Ovary (tissue), 9 donors: ENCODE results near the gene TDO2. TPM values are rescaled to one million over a fixed set of nuclear protein-coding genes. Genes with fewer than 3 reads are reported as not detected.

ENCODE experiments used
- DNase-seq, 5 donors: peaks; one replicate each; pipeline ENCODE4 v3.0.0-alpha.2; 2019 to 2020
- H3K27ac ChIP-seq, 2 donors: fragments of 200-600 bp; one replicate each; pipeline versions ENCODE4 v1.5.1 to v1.8.0; 2019 to 2022
- H3K27me3 ChIP-seq: fragments of 200-600 bp; one replicate; pipeline ENCODE4 v1.8.0; 2022
- H3K36me3 ChIP-seq: fragments of 200-600 bp; sonication (generic); one replicate; pipeline ENCODE4 v1.5.1; 2019
- H3K4me1 ChIP-seq: one replicate; pipeline ENCODE4 v1.8.1; 2013; ENCODE audit warnings: mild to moderate bottlenecking, moderate library complexity; ENCODE audit not compliant: insufficient read depth
- H3K4me3 ChIP-seq: fragments of 200-600 bp; sonication (generic); one replicate; pipeline ENCODE4 v1.5.1; 2017
- H3K9me3 ChIP-seq, 2 donors: fragments of 200-600 bp in 1 of 2; sonication (generic) in 1 of 2; one replicate each; pipeline versions ENCODE4 v1.5.1 to v1.8.1; 2013 to 2019; ENCODE audit warnings: mild to moderate bottlenecking in 1 of 2, moderate library complexity in 1 of 2
- CTCF ChIP-seq, 3 donors: fragments of 450-650 bp in 2 of 3; fragments of 200-600 bp in 1 of 3; IDR thresholded peaks; one replicate each; pipeline versions ENCODE4 v1.5.1 to v1.8.0; 2016 to 2022; ENCODE audit warnings: antibody characterized with exemption in 3 of 3, mild to moderate bottlenecking in 1 of 3
- EP300 ChIP-seq: sonication (generic); formaldehyde crosslinking; IDR thresholded peaks from one replicate; pipeline ENCODE4 v1.6.1; 2017; ENCODE audit warnings: antibody characterized with exemption
- POLR2A ChIP-seq: fragments of 450-650 bp; IDR thresholded peaks from one replicate; pipeline ENCODE4 v1.6.1; 2017; ENCODE audit warnings: antibody characterized with exemption, mild to moderate bottlenecking, moderate library complexity
- WGBS, 3 donors: extraction: QIAGEN DNeasy Blood & Tissue Kit in 1 of 3; methylation state at CpG; one replicate each; pipeline versions ENCODE4 v1.1.5 to v1.1.7; 2013 to 2017; 5-methylcytosine and 5-hydroxymethylcytosine counted together
- intact Hi-C, 4 donors: fragments of 100-400 bp; cut with DNase I; formaldehyde crosslinking; loops; one replicate each; pipeline versions ENCODE4 v1.11.0 to v1.15.1; 2022 to 2023
- polyA plus RNA-seq, 2 donors: library from polyadenylated mRNA; stranded (reverse); fragments of 200-250 nt in 1 of 2; fragments of 350-450 nt in 1 of 2; fragmentation: Illumina TruSeq in 1 of 2; extraction: RNeasy Lipid Tissue Mini Kit (QIAGEN cat#74804) in 1 of 2; gene quantifications; one replicate each; pipeline ENCODE4 v1.2.3, GENCODE V29; 2013 to 2014
- total RNA-seq, 7 donors: library from RNA; depleted of rRNA in 2 of 7; stranded (reverse); fragments of >200 nt in 2 of 7; fragmentation: NEBNext Ultra II Directional in 3 of 7; extraction: Animal tissue kit (Norgen Biotek cat#: 25700) in 3 of 7; gene quantifications; one replicate each; pipeline versions ENCODE4 v1.1.0 to v1.2.4, GENCODE V29; 2016 to 2023
- donor health status: DM: no; HTN: no; CAD: no; lungs with moderate emphysema.
- donor health status: DM: no; HTN: no; CAD: no.
- donor health status: Bipolar disorder and iron deficiency.
- donor health status: DM: yes; HTN: yes; CAD: no.
- donor health status: DM: no; HTN: no; CAD: no.
- donor health status: DM: yes; HTN: yes; CAD: no.

Gene TDO2
- total and polyA plus RNA-seq, 9 donors, result 0.08 to 2.5 (median 0.61) TPM; not detected in 3

GRCh38 chr4:155875878-155876277 lies 27.6 kb upstream of the TDO2 start:
- TF ChIP-seq EP300, result no peak
- TF ChIP-seq POLR2A, result no peak
- no peak for TF ChIP-seq CTCF (IDR thresholded peaks at IDR 0.05)
- Histone ChIP-seq H3K27me3 (no peaks in the 10 kb centered on the region), H3K27ac (no peak overlapping the region), H3K4me1 (no peaks in the 10 kb centered on the region), H3K36me3 (no peaks in the 10 kb centered on the region), H3K4me3 (no peak overlapping the region), H3K9me3 (no peaks in the 10 kb centered on the region)
- 92 to 95% (median 94%) methylated on average over 1 of the region's 1 CpG for WGBS, 3 donors
- DNase-seq, result no peak
- intact Hi-C loops, result no loop called here

GRCh38 chr4:155877971-155878370 lies 25.5 kb upstream of the TDO2 start:
- H3K36me3 ChIP-seq, result no peaks in the 10 kb centered on the region
- H3K9me3 ChIP-seq, result no peaks in the 10 kb centered on the region
- H3K27me3 ChIP-seq, result no peaks in the 10 kb centered on the region
- no peak overlapping the region for H3K27ac ChIP-seq
- intact Hi-C loops, result no loop called here
- H3K4me1 ChIP-seq, result no peaks in the 10 kb centered on the region
- no peak for DNase-seq
- TF ChIP-seq EP300 (no peak), POLR2A (no peak), CTCF (IDR thresholded peaks at IDR 0.05) (no peak)
- no peak overlapping the region for H3K4me3 ChIP-seq
- WGBS, 3 donors, result 87 to 91% (median 88%) methylated on average over 4 of the region's 4 CpGs

- Histone ChIP-seq H3K4me3 (no peak overlapping the region), H3K9me3 (no peaks in the 10 kb centered on the region), H3K4me1 (no peaks in the 10 kb centered on the region), H3K36me3 (no peaks in the 10 kb centered on the region), H3K27me3 (no peaks in the 10 kb centered on the region), H3K27ac (no peak overlapping the region)
- 31 to 36% (median 33%) methylated on average over 2 of the region's 2 CpGs for WGBS, 3 donors
- DNase-seq, result no peak
- TF ChIP-seq EP300, result no peak
- TF ChIP-seq POLR2A, result no peak
- no peak for TF ChIP-seq CTCF (IDR thresholded peaks at IDR 0.05)
- intact Hi-C loops, result no loop called here
These were observed 24.9 kb upstream of the TDO2 start for GRCh38 chr4:155878611-155879010.

- no peak overlapping the region for H3K4me3 ChIP-seq
- TF ChIP-seq CTCF (IDR thresholded peaks at IDR 0.05) (no peak), EP300 (no peak), POLR2A (no peak)
- no peaks in the 10 kb centered on the region for H3K36me3 ChIP-seq
- no peaks in the 10 kb centered on the region for H3K27me3 ChIP-seq
- no peaks in the 10 kb centered on the region for H3K4me1 ChIP-seq
- H3K27ac ChIP-seq, result no peak overlapping the region
- DNase-seq, result no peak
- intact Hi-C loops, result no loop called here
- no peaks in the 10 kb centered on the region for H3K9me3 ChIP-seq
These were observed 23.7 kb upstream of the TDO2 start for GRCh38 chr4:155879767-155880166.

GRCh38 chr4:155881555-155881954 lies 21.9 kb upstream of the TDO2 start:
- Histone ChIP-seq H3K36me3 (no peaks in the 10 kb centered on the region), H3K9me3 (no peaks in the 10 kb centered on the region), H3K4me3 (no peak overlapping the region), H3K27me3 (no peaks in the 10 kb centered on the region), H3K27ac (no peak overlapping the region), H3K4me1 (no peaks in the 10 kb centered on the region)
- TF ChIP-seq CTCF (IDR thresholded peaks at IDR 0.05) (no peak), POLR2A (no peak), EP300 (no peak)
- intact Hi-C loops, result no loop called here
- no peak for DNase-seq
- 17 to 29% (median 22%) methylated on average over 1 of the region's 1 CpG for WGBS, 3 donors
